Spleen (tissue), 7 donors: ENCODE measurements around the gene RBM10.

Experiments
- POLR2A ChIP-seq, 3 donors: fragments of 450-650 bp; IDR thresholded peaks; one replicate each; pipeline ENCODE4 v1.5.1; 2017; ENCODE audit warnings: antibody characterized with exemption in 3 of 3, mild to moderate bottlenecking in 1 of 3
- POLR2AphosphoS5 ChIP-seq, 3 donors: sonication (generic); formaldehyde crosslinking; IDR thresholded peaks; one replicate each; pipeline ENCODE4 v1.5.1; 2017; ENCODE audit warnings: antibody characterized with exemption in 3 of 3
- TF ChIP-seq, protein P1 (sequence below), 11 experiments: fragments of 200-600 bp in 7 of 11; fragments of 450-650 bp in 4 of 11; sonication (generic) in 4 of 11; IDR thresholded peaks in 8 of 11; conservative IDR thresholded peaks in 3 of 11; 1 replicate in 7 of 11; 2 replicates in 4 of 11; pipeline versions ENCODE4 v1.4.0 to v1.8.0; 2016 to 2021; ENCODE audit warnings: antibody characterized with exemption in 11 of 11, inconsistent platforms in 4 of 11, mild to moderate bottlenecking in 1 of 11
- donor health status: DM: no; HTN: no; CAD: no; lungs with moderate emphysema.
- donor health status: DM: no; HTN: no; CAD: no.
- donor health status: DM: no; HTN: no; CAD: no.

DNA sequence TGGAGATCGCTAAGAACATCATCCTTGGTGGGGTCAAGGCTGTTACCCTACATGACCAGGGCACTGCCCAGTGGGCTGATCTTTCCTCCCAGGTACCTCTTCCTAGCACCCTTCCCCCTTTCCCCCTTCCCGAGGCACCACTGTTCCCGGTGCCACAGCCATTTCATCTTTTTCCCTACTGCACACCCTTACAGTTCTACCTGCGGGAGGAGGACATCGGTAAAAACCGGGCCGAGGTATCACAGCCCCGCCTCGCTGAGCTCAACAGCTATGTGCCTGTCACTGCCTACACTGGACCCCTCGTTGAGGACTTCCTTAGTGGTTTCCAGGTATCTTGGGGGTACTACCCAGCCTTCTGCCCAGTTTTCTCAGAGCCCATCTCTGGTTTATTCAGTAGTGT is 54.3 kb downstream of the RBM10 start:
- TF ChIP-seq, protein P1, sequence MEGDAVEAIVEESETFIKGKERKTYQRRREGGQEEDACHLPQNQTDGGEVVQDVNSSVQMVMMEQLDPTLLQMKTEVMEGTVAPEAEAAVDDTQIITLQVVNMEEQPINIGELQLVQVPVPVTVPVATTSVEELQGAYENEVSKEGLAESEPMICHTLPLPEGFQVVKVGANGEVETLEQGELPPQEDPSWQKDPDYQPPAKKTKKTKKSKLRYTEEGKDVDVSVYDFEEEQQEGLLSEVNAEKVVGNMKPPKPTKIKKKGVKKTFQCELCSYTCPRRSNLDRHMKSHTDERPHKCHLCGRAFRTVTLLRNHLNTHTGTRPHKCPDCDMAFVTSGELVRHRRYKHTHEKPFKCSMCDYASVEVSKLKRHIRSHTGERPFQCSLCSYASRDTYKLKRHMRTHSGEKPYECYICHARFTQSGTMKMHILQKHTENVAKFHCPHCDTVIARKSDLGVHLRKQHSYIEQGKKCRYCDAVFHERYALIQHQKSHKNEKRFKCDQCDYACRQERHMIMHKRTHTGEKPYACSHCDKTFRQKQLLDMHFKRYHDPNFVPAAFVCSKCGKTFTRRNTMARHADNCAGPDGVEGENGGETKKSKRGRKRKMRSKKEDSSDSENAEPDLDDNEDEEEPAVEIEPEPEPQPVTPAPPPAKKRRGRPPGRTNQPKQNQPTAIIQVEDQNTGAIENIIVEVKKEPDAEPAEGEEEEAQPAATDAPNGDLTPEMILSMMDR (IDR thresholded peaks at IDR 0.05 in 8 of 11, conservative IDR thresholded peaks at IDR 0.05 in 3 of 11) = no peak
- no peak for TF ChIP-seq POLR2A (IDR thresholded peaks at IDR 0.05)
- no peak for TF ChIP-seq POLR2AphosphoS5 (IDR thresholded peaks at IDR 0.05)
